ENCODE data around the gene KIF3A. TPM values are rescaled to one million over a fixed set of nuclear protein-coding genes. Genes with fewer than 3 reads are reported as not detected.

The KIF3A gene
- total RNA-seq, 1 donor from 2014 or later = 13.7 TPM

DNA sequence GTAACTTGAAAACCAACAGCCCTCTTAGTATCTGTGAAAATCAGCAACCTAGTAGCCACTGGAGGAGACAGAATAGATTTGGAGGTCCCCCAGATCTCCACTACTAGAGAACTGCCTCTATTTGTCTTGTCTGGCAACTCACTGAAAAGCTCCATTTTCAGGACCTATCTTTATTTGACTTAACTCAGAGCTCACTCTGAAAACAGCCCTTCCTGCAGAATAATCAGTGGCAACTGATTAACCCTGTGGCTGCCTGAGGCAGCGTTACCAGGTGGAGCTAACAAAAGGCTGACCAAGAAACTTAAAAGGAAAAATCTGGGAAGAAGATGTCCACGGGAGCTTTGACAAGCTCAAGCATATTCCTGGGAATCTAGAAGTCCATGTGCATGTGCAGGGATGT lies 89.9 kb downstream of the KIF3A start:
- no peak for DNase-seq (ENCODE audit: extremely low read depth, low read depth, low spot score)

DNA sequence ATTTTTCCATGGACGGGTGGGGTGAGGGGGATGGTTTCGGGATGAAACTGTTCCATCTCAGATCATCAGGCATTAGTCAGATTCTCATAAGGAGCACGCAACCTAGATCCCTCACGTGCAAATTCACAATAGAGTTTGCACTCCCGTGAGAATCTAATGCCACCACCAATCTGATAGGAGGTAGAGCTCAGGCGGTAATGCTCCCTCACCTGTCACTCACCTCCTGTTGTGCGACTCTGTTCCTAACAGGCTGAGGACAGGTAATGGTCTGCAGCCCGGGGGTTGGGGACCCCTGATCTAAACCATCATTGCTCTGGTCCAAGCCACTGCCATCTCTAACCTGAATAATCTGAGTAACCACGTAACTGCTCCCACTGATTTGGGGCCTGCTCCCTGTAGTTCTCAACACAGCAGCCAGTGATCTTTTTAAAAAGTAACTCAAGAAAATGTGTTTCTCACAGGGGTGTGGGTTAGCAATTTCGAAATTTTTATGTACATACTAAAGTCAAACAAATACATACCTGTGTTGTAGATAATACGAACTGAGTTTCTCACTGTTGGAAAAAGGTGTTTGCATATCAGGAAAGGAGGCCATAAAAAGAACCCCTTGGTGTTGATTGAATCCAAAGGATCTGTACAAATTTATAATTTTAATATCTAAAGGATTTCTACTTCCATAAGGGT lies 90.6 kb downstream of the KIF3A start:
- DNase-seq (ENCODE audit: extremely low read depth, low read depth, low spot score) = no peak

DNA sequence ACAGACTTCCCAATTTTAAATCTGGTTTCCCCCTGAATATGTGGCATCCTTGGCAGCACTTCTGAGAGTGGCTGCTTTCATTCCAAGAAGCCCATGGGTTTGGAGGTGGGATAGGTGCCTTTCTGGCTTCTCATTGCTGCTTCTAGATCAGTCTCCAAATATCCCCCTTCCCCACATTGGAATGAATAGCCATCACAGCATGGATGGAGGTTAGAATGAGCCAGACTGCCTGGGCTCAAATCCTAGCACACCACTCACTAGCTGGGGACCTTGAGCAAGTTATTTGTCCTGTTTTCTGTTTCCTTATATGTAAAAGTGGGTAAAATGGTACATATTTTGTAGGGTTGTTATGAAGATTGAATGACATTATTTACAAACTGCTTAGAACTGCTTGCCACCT lies 93.2 kb downstream of the KIF3A start:
- no peak for DNase-seq (ENCODE audit: extremely low read depth, low read depth, low spot score)

Other genes with a start within 250 kb of the KIF3A start
- 71.5 and 73.6 TPM in 2 replicates for gene IRF1, start 246.8 kb downstream of the KIF3A start, total RNA-seq
- gene IL5, start 194.0 kb downstream of the KIF3A start, total RNA-seq = not detected in 2 replicates
- 18.5 and 18.6 TPM in 2 replicates for gene RAD50, start 180.6 kb downstream of the KIF3A start, total RNA-seq
- not detected in 2 replicates for gene IL13, start 79.4 kb downstream of the KIF3A start, total RNA-seq
- gene IL4, start 63.6 kb downstream of the KIF3A start, total RNA-seq = not detected in 2 replicates
- gene CCNI2, start 9.9 kb upstream of the KIF3A start, total RNA-seq = not detected in 2 replicates
- gene SEPTIN8, start 39.7 kb upstream of the KIF3A start, total RNA-seq = 60.4 and 65.0 TPM in 2 replicates
- gene SOWAHA, start 75.8 kb upstream of the KIF3A start, total RNA-seq = not detected in 2 replicates
- 12.1 and 18.2 TPM in 2 replicates for gene SHROOM1, start 93.1 kb upstream of the KIF3A start, total RNA-seq
- 0.35 TPM in 1 of 2 replicates, not detected in the other for gene GDF9, start 128.9 kb upstream of the KIF3A start, total RNA-seq
- gene UQCRQ, start 129.1 kb upstream of the KIF3A start, total RNA-seq = 158 and 165 TPM in 2 replicates
- gene LEAP2, start 136.1 kb upstream of the KIF3A start, total RNA-seq = 0.10 and 0.76 TPM in 2 replicates
- gene AFF4, start 226.1 kb upstream of the KIF3A start, total RNA-seq = 64.6 and 70.6 TPM in 2 replicates

Measured in glomerular endothelial cell (primary cell).